ENCODE data around the gene RHPN2. TPM values are rescaled to one million over a fixed set of nuclear protein-coding genes. Genes with fewer than 3 reads are reported as not detected.

Gene RHPN2
- total and polyA plus RNA-seq, 2 donors from 2014 or later, result 13.5 to 50.3 TPM

GRCh38 chr19:33060586-33060985 is 4.1 kb downstream of the RHPN2 start:
- intact Hi-C loops (cut with DNase I), result no loop called here
- TF ChIP-seq CTCF (IDR thresholded peaks at IDR 0.05; ENCODE audit: borderline replicate concordance, extremely low read depth, insufficient read depth), result no peak
- H3K4me3 ChIP-seq (ENCODE audit: low read length in 3 of 3), result no peak overlapping the region
- DNase-seq (no peak), FAIRE-seq (no peak)
- no peak overlapping the region for H3K27ac ChIP-seq (ENCODE audit: low read depth in 2 of 2, low read length in 2 of 2)
- no peak overlapping the region for H3K9ac ChIP-seq (ENCODE audit: low read length in 3 of 3)
- no peaks in the 10 kb centered on the region for H3K36me3 ChIP-seq (ENCODE audit: control insufficient read depth in 2 of 3, insufficient read depth in 3 of 3, low read length in 3 of 3)
- H3K27me3 ChIP-seq (ENCODE audit: control insufficient read depth, insufficient read depth, low read length), result no peaks in the 10 kb centered on the region
- H3K9me3 ChIP-seq (ENCODE audit: control insufficient read depth in 2 of 3, insufficient read depth in 1 of 3, low read length in 3 of 3), result no peaks in the 10 kb centered on the region
- no peaks in the 10 kb centered on the region for H3K4me1 ChIP-seq (ENCODE audit: control insufficient read depth in 2 of 3, insufficient read depth in 2 of 3, low read depth in 1 of 3, low read length in 3 of 3)

GRCh38 chr19:33055718-33056117 is 9.0 kb downstream of the RHPN2 start:
- no peaks in the 10 kb centered on the region for H3K9me3 ChIP-seq (ENCODE audit: control insufficient read depth in 2 of 3, insufficient read depth in 1 of 3, low read length in 3 of 3)
- H3K4me3 ChIP-seq (ENCODE audit: low read length in 3 of 3), result no peak overlapping the region
- DNase-seq (no peak), FAIRE-seq (no peak)
- TF ChIP-seq CTCF (IDR thresholded peaks at IDR 0.05; ENCODE audit: borderline replicate concordance, extremely low read depth, insufficient read depth), result no peak
- H3K9ac ChIP-seq (ENCODE audit: low read length in 3 of 3), result no peak overlapping the region
- H3K27ac ChIP-seq (ENCODE audit: low read depth in 2 of 2, low read length in 2 of 2), result peak overlapping the region; percentile 3 to 81
- no peaks in the 10 kb centered on the region for H3K36me3 ChIP-seq (ENCODE audit: control insufficient read depth in 2 of 3, insufficient read depth in 3 of 3, low read length in 3 of 3)
- H3K27me3 ChIP-seq (ENCODE audit: control insufficient read depth, insufficient read depth, low read length), result no peaks in the 10 kb centered on the region
- intact Hi-C loops (cut with DNase I), result no loop called here
- peaks cover 0 to 9% (median 0%) of the 10 kb centered on the region in 3 donors for H3K4me1 ChIP-seq (ENCODE audit: control insufficient read depth in 2 of 3, insufficient read depth in 2 of 3, low read depth in 1 of 3, low read length in 3 of 3)

DNA sequence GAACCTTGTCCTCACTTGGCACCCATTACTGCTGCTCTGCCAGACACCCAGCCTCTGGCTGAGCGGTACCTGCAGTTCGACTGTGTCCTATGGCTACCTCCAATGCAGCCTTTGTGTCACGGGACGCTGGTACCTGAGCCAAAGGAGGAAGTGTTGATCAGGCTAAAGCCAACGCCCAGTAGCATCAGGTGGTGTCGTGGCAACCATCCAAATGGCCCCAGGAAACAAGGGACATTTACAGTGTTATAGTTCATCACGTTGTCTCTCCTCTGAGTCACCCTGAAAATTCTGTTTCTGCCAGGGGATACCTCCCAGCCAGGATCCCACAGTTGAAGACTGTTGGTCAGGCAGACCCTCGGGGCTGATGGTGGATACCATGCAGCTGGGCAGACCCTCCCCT is 10.1 kb downstream of the RHPN2 start:
- H3K9me3 ChIP-seq (ENCODE audit: control insufficient read depth in 2 of 3, insufficient read depth in 1 of 3, low read length in 3 of 3), result no peaks in the 10 kb centered on the region
- no peak overlapping the region for H3K4me3 ChIP-seq (ENCODE audit: low read length in 3 of 3)
- no peaks in the 10 kb centered on the region for H3K36me3 ChIP-seq (ENCODE audit: control insufficient read depth in 2 of 3, insufficient read depth in 3 of 3, low read length in 3 of 3)
- DNase-seq, result peak in 1 of 5 donors; percentile 93
- FAIRE-seq, result no peak
- H3K27ac ChIP-seq (ENCODE audit: low read depth in 2 of 2, low read length in 2 of 2), result peak overlapping the region; percentile 18 to 81
- TF ChIP-seq CTCF (IDR thresholded peaks at IDR 0.05; ENCODE audit: borderline replicate concordance, extremely low read depth, insufficient read depth), result no peak
- H3K9ac ChIP-seq (ENCODE audit: low read length in 3 of 3), result no peak overlapping the region
- intact Hi-C loops (cut with DNase I), result no loop called here
- H3K4me1 ChIP-seq (ENCODE audit: control insufficient read depth in 2 of 3, insufficient read depth in 2 of 3, low read depth in 1 of 3, low read length in 3 of 3), result peaks cover 0 to 10% (median 0%) of the 10 kb centered on the region in 3 donors
- no peaks in the 10 kb centered on the region for H3K27me3 ChIP-seq (ENCODE audit: control insufficient read depth, insufficient read depth, low read length)

GRCh38 chr19:33052352-33052972 is 12.2 kb downstream of the RHPN2 start:
- no peak for TF ChIP-seq CTCF (IDR thresholded peaks at IDR 0.05; ENCODE audit: borderline replicate concordance, extremely low read depth, insufficient read depth)
- Histone ChIP-seq H3K36me3 (ENCODE audit: control insufficient read depth in 2 of 3, insufficient read depth in 3 of 3, low read length in 3 of 3) (no peaks in the 10 kb centered on the region), H3K9ac (ENCODE audit: low read length in 3 of 3) (peak overlapping the region in 1 of 3 donors; percentile 12), H3K27me3 (ENCODE audit: control insufficient read depth, insufficient read depth, low read length) (no peaks in the 10 kb centered on the region), H3K4me3 (ENCODE audit: low read length in 3 of 3) (no peak overlapping the region), H3K27ac (ENCODE audit: low read depth in 2 of 2, low read length in 2 of 2) (peak overlapping the region; percentile 67 to 78), H3K4me1 (ENCODE audit: control insufficient read depth in 2 of 3, insufficient read depth in 2 of 3, low read depth in 1 of 3, low read length in 3 of 3) (peaks cover 0 to 13% (median 0%) of the 10 kb centered on the region in 3 donors), H3K9me3 (ENCODE audit: control insufficient read depth in 2 of 3, insufficient read depth in 1 of 3, low read length in 3 of 3) (no peaks in the 10 kb centered on the region)
- FAIRE-seq (no peak), DNase-seq (no peak)
- intact Hi-C loops (cut with DNase I), result no loop called here
